Vagina (tissue), 2 donors: Measurements from ENCODE around the gene RABAC1.

ENCODE experiments used
- POLR2A ChIP-seq, 2 donors: fragments of 450-650 bp; IDR thresholded peaks; one replicate each; pipeline ENCODE4 v1.6.1; 2017; ENCODE audit warnings: antibody characterized with exemption in 2 of 2, mild to moderate bottlenecking in 2 of 2, moderate library complexity in 2 of 2
- POLR2AphosphoS5 ChIP-seq, 2 donors: sonication (generic); formaldehyde crosslinking; IDR thresholded peaks; one replicate each; pipeline ENCODE4 v1.9.0; 2017; ENCODE audit warnings: antibody characterized with exemption in 2 of 2, mild to moderate bottlenecking in 2 of 2, low read depth in 1 of 2; ENCODE audit not compliant: insufficient read depth in 1 of 2
- TF ChIP-seq, protein P1 (sequence below), 3 experiments: fragments of 450-650 bp in 2 of 3; fragments of 200-600 bp in 1 of 3; sonication (generic) in 1 of 3; IDR thresholded peaks; one replicate each; pipeline ENCODE4 v1.5.1; 2017 to 2019; ENCODE audit warnings: antibody characterized with exemption in 3 of 3, mild to moderate bottlenecking in 2 of 3, moderate library complexity in 2 of 3

DNA sequence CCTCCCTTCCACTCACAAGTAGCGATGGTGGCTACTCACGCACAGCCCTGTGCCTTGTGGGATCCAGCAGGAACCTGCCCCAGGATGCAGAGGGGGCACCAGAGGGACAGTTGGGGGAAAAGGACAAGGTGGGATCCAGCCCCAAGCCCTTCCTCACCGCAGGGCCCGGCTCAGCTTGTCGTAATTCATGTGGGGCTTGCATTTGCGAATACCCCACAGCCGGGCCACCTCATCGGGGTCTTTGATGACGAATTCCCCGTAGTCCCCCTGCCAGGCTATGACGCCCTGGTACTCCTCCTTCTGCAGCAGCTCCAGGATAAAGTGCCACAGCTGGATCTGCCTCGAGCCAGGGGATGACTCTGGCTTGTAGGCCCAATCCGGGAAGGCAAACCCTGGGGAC lies 49.4 kb downstream of the RABAC1 start:
- TF ChIP-seq, protein P1, sequence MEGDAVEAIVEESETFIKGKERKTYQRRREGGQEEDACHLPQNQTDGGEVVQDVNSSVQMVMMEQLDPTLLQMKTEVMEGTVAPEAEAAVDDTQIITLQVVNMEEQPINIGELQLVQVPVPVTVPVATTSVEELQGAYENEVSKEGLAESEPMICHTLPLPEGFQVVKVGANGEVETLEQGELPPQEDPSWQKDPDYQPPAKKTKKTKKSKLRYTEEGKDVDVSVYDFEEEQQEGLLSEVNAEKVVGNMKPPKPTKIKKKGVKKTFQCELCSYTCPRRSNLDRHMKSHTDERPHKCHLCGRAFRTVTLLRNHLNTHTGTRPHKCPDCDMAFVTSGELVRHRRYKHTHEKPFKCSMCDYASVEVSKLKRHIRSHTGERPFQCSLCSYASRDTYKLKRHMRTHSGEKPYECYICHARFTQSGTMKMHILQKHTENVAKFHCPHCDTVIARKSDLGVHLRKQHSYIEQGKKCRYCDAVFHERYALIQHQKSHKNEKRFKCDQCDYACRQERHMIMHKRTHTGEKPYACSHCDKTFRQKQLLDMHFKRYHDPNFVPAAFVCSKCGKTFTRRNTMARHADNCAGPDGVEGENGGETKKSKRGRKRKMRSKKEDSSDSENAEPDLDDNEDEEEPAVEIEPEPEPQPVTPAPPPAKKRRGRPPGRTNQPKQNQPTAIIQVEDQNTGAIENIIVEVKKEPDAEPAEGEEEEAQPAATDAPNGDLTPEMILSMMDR (IDR thresholded peaks at IDR 0.05) = no peak
- TF ChIP-seq POLR2A (IDR thresholded peaks at IDR 0.05) = no peak
- no peak for TF ChIP-seq POLR2AphosphoS5 (IDR thresholded peaks at IDR 0.05; ENCODE audit: insufficient read depth in 1 of 2, low read depth in 1 of 2)
